ENCODE results near the gene METRNL.
"Not testable (repeated sequence)": the region's sequence is repeated elsewhere in the genome, so short reads cannot be mapped to it uniquely, and the experiment has no call there.

Gene METRNL

DNA sequence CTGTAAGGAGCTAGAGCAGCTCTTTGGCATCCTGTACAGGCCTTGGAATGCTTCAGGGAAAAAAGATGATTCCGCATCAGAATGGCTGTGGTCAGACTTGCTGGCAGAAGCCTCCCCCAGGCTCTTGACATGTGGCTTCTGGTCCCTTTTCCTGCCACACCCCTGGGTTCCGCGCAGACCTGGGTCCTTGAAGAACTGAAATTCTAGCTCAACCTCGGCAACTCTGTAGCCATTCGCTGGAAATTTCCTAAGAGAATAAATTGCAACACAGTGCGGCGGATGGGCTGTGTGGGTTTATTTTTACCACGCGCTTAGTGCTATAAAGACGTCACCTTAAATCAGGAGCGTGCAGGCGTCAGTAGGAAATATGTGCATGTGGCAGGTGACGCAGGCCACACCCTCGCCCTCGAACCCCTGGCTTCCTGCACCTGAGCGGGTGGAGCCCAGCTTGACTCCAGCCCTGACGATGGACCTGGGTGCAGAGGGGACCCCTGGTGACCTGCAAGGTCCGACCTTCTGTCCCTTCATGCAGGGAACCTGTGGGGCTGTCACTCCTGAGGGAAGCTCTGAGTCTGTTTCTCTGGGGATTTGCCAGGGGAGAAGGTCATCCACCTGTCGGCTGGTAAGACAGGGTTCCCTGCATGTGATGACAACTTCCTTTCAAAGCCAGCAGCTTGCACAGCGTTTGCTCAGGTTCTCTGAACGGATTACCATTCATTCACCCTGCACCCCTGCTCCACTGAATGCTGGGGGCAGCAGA, 46.3 kb downstream of the METRNL start:
- DNase-seq = no peak

DNA sequence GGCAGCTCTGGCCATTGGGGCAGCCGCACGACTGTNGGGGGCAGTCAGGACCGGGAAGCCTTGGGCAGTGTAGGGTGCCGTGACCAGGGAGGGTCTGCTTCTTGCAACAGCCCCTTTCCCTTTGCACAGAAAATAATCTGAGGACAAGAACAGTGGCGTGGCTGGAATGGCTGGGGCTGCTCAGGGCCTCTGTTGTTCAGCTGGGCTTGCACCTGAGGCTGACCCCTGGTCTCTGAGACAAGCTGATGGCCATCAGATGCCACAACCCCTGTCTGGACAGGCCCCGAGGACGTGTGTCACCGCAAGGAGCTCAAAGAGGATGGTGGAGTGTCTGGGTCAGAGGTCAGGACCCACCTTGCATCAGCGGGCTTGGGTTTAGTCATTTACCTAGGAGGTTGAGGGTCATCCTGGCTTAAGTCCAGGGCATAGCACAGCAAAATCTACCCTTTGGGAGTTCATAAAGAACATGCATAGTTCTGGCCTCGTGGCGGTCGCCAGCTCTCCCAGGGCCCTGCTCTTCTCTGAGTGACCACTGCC, 46.9 kb downstream of the METRNL start:
- DNase-seq = no peak

- DNase-seq = no peak
Observed at GRCh38 chr17:83127431-83128160, 48.2 kb downstream of the METRNL start.

DNA sequence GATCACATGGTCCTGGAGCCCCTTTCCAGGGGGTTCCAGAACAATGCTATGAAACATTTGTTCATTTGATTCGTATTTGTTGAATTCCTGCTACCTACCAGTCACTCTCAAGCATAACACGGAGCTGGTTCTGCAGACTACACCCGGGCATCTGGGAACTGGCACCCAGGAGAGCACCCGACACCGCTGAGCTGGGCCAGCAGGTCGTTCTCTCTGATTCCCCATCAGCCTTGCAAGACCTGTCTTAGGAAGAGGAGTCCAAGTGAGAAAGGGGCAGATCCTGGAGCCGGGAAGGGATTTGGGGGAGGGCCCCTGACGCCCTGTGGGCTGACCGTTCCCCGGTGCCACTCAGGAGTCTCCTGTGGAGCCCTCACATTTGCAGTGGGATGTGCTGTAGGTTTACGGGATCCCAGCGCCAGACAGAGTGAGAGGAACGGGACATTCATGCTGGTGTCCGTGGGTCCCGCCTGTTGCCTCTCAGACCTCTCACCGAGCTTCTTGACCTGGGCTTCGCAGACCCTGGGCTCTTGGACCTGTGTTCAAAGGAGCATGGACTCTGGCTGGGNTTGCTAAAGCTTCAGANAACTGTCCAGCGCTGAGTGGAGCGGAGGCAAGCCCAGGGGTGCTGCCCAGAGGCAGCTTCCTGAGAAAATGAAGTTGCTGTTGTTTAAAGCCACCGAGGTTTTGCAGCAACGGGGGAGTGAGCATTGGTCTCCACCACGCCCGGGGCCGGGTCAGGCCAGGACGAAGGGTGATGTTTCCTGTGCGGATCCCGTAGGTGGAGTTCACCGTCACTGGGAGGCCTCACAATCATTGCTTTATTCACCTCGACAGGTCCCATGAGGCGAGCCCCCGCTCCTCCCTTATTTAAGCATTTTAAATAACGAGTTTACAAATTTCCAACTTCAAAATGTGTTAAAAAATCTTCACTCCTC, 49.2 kb downstream of the METRNL start:
- DNase-seq = no peak

GRCh38 chr17:83129676-83130075, 50.3 kb downstream of the METRNL start:
- no peak for DNase-seq

DNA sequence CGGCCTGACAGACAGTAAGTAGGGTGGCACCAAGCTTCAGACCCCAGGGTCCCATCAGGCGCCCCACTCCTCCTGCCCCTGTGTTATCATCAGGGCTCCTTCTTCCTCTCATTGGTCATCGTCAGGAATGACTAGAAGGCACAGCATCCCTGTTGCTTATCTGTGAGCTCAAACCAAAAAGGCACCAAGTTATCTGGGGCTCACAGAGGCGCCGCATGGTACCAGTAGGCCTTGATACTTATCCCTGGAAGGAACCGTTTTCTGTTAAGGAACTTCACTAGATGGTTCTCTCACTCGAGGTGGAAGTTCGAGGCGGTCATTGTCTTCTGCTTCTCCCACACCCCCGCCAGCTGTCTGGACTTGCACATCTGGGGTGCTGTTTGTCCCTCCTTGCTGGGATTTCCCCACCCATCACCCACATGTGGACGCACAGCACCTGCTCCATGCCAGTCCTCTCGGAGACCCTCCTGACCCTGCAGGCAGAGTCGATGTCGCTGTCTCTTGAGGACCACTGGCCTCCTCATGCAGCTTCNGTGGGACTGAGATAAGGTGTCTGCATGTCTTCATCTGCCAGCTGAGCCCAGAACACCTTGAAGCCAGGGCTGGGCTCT, 52.1 kb downstream of the METRNL start:
- DNase-seq = no peak

DNA sequence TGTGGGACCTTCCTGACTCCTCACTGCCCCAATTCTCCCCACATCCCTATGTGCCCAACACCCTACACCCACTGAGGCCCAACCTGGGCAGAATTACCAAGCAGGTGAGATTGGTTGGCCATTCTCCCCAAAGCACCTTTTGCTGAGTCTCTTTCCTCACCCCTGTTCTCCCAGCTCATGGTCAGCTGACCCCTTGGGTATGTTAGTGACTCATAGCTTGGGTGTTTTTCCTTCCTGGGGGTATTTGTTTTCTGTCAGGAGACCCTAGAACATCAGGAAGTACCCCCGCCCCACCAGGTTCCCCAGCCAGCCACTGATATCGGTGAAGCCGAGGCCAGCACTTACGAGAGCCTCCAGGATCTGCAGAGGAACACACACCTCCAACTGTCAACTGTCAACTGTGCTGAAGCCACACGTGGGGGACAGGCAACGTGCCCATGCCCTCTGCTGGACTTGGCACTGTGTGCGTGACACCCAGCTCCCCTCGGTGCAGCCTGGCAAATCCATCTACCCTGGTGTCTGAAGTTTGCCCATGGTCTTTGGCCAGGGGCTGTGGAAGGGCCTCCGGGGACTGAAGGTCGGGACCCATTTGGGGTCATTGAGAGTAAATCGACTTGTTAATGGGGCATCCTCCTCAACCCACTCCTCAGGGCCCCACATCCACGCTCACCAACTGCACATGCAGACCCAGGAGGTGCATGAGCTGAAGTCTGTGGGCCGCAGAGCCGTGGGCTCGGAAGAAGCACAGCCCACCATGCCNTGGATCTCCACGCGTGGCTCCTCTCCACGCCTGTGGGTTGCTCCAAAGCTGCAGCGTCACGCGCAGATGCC, 53.1 kb downstream of the METRNL start:
- no peak for DNase-seq

- DNase-seq = no peak
Observed at GRCh38 chr17:83133302-83134121, 54.1 kb downstream of the METRNL start.

DNA sequence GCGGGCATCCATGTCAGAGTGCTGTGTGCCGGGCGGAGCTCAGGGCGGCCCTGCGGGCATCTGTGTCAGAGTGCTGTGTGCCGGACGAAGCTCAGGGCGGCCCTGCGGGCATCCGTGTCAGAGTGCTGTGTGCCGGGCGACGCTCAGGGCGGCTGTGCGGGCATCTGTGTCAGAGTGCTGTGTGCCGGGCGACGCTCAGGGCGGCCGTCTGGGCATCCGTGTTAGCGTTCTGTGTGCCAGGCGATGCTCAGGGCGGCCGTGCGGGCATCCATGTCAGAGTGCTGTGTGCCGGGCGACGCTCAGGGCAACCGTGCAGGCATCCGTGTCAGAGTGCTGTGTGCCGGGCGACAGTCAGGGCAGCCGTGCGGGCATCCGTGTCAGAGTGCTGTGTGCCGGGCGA, 55.0 kb downstream of the METRNL start:
- not testable (repeated sequence) for DNase-seq

GRCh38 chr17:83135692-83136091, 56.3 kb downstream of the METRNL start:
- no peak for DNase-seq

DNA sequence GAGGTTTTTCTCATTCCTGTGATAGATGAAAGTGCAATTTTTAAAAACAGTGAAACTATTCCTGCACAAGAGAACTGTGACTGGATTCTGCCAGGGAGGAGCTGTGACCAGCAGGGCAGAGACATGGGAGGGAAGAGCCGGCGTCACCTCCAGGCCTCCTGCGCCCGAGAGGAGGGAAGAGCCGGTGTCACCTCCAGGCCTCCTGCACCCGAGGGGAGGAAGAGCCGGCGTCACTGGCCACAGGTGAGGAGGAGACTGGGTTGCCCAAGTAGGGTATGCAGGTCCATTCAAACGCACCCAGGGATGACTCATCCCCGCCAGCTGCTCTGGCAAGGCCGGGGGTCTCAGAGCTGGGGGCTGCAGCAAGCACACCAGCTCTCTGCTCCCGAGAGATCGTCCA, 56.7 kb downstream of the METRNL start:
- DNase-seq = no peak

DNA sequence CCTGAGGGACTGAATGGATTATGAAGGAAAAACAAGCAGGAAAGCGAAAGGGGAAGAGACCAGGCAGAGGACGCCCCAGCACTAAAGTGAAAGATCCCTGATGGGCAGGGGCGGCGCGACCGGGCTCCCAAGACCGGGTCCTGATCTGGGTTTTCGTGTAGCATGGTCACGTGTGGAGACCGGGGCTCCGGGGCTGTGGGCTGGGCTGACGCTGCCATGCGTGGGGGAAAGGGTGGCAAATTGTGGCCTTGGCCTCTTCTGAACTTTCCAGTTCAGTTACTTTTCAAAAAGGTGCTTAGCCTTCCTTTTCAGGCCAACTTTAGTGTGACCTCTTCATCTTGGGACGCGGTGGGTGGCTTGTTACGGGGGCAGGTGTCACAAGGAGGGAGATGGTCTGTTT, 57.5 kb downstream of the METRNL start:
- no peak for DNase-seq

GRCh38 chr17:83137523-83137922, 58.1 kb downstream of the METRNL start:
- DNase-seq = no peak

GRCh38 chr17:83138820-83139219, 59.4 kb downstream of the METRNL start:
- no peak for DNase-seq

DNA sequence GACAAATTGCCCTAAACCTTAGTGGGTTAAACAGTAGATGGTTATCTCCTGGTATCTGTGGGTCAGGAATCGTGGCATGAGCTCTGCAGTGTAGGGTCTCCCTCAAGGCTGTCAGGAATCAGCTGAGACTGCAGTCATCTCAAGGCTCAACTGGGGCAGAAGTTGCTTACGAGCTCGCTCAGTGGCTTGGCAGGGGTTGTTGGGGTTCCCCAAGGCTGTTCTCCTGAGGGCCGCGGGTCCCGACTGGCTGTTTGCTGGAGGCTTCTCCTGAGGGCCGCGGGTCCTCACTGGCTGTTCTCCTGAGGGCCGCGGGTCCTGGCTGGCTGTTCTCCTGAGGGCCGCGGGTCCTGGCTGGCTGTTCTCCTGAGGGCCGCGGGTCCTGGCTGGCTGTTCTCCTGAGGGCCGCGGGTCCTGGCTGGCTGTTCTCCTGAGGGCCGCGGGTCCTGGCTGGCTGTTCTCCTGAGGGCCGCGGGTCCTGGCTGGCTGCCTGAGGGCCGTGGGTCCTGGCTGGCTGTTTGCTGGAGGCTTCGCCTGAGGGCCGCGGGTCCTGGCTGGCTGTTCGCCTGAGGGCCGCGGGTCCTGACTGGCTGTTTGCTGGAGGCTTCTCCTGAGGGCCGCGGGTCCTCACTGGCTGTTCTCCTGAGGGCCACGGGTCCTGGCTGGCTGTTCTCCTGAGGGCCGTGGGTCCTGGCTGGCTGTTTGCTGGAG, 60.3 kb downstream of the METRNL start:
- DNase-seq = not testable (repeated sequence)

DNA sequence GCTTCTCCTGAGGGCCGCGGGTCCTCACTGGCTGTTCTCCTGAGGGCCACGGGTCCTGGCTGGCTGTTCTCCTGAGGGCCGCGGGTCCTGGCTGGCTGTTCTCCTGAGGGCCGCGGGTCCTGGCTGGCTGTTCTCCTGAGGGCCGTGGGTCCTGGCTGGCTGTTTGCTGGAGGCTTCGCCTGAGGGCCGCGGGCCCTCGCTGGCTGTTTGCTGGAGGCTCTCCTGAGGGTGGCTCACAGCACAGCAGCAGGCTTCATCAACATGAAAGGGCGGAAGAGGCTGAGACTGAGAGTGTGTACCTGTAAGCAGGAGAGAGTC, 60.8 kb downstream of the METRNL start:
- DNase-seq = not testable (repeated sequence)

DNA sequence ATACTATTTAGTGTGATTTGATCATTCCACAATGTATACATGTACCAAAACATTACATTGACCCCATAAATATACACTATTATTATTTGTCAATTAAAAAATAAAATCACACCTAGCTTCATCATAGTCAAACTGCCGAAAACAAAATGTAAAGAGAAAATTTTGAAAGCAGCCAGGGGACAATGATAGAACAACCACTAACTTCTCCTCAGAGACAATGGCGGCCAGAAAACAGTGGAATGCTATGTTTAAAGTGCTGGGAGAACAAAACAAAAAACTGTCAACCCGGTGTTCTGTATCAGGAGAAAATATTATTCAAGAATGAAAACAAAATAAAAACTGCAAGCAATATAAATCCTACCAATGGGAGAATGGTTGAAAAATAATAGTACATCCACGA, 63.2 kb downstream of the METRNL start:
- DNase-seq = no peak

- no peak for DNase-seq
Observed at GRCh38 chr17:83143817-83144231, 64.4 kb downstream of the METRNL start.
